ENCODE data around the gene NOTCH3.

The NOTCH3 gene

DNA sequence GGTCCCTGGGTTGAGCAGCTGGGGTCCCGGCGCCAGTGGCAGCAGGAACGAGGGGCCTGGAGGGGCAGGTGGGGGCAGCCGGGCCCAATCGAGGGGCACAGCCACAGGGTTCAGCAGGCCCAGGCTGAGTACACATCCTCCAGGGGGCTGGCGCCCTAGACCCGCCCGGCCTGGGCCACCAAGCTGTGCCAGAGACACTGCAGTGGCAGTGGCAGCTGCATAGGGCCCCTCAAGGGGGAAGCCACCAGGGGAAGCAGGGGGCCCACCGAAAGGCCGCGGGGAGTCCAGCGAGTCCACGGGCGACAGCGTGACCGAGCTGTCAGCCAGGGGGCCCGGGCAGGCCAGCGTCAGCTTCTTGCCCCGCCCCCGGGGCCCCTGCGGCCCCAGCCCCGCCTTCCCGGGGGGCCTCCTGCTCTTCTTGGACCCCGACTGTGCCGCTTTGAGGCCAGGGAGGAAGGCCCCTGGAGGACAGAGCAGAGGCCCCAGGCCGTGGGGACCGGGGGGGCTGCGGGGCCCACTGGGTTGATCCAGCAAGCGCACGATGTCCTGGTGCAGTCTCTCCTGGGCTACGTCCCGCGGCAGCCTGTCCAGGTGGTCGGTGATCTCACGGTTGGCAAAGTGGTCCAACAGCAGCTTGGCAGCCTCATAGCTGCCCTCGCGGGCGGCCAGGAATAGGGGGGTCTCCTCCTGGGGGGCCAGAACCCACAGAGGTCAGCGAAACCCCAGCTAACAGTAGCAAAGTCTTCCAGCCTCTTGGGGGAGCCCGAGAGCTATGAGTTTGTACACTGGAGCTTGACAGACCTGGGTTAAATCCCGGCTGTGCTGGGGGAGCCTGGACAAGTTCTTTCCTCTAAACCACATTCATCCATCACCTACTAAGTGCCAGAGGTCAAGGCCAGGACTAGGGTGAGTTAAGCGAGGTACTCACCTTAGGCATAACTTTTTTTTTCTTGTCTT is 39.5 kb downstream of the NOTCH3 start:
- no peak for DNase-seq (ENCODE audit: low read depth in 2 of 2)

DNA sequence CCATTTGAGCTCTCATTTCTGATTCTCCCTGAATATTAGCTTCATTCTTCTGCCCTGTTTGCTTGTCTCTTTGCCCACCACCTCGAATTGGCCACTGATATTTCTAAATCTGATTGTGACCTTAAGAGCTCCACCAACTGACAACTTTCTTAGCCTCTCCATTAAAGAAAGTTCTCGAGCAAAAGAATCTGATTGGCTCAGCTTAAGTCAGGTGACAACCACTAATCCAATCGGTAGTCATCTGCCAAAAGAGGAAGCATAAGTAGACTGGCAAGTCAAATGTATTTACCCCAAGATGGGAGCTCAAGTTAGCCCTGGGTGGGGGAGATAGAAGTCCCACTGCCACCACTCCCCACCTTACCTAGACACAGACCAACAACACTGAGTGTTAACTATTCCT is 41.5 kb downstream of the NOTCH3 start:
- no peak for DNase-seq (ENCODE audit: low read depth in 2 of 2)

DNA sequence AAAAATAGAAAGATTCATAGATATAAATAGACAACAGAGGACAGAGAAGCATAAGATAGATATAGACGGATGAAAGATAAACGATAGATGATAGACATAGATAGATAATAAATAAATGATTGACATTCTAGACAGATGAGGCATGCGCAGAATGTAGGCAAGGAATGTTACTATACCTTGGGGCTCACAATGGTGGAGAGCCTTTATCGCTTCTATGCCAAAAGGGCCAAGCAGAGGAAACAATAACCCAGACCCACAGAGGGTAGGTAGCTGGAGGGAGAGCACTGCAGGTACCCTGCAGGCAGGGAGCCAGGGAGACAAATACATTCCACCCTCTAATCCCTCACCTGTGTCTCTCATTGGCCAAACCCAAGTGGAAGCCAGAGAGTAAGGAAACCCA is 44.4 kb downstream of the NOTCH3 start:
- no peak for DNase-seq (ENCODE audit: low read depth in 2 of 2)

DNA sequence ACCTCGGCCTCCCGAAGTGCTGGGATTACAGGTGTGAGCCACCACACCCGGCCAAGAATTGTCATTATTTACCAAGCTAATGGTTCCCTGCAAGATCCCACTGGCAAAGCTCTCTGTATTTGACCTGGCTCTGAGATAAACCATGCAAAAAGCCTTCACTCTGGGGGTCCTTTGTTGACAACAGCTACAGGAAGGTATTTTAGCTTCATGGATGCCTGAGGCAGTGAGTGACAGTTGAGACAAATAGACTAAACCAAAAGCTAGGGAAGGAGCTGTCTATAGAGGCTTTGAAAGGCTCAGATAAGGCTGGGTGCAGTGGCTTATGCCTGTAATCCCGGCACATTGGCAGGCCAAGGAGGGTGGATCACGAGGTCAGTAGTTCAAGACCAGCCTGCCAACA is 45.5 kb downstream of the NOTCH3 start:
- DNase-seq (ENCODE audit: low read depth in 2 of 2) = no peak

DNA sequence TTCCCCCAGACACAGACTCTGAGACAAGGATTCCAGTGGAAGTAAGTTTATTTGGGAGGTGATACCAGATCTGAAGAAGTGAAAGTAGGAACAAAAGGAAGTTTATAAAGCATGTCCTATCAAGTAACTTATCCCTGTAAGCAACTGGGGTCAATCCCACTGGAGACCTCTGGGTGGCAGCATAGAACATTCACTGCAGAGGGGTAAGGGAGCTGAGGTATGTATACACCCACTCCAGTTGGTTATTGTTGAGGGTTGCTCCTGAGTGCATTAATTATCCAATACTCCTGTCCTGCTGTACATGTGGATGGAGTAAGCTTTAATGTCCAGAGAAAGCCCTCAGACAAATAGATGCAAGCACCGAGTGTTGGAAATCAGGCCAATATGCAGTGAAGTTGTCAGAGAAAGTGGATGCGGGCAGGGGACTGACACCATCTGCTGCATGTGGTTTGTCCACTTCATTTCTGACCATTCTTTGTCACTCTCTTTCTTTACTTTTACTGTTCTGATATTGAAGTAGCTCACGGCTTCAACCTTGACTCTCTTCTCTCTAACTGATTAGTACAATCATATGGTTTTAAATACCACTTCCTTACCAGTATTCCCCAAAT is 46.7 kb downstream of the NOTCH3 start:
- DNase-seq (ENCODE audit: low read depth in 2 of 2) = no peak

DNA sequence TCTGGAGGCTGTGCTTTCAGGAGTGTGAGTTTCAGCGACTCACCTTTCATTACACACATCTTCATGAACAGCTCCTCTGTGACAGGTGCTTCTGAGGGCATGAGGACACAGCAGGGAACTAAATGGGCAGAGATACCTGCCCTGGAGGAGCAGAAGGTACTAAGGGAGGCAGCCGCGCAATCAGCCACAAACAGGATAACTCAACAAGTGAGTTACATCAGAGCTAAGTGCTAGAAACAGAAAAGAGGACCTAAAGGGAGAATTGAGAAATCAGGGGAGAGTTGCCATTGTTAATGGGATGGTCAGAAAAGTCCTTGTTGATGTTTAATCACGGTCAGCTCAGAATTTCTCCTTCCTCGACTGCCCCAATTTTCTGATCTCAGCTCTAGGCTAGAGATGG is 51.1 kb downstream of the NOTCH3 start:
- no peak for DNase-seq (ENCODE audit: low read depth in 2 of 2)

DNA sequence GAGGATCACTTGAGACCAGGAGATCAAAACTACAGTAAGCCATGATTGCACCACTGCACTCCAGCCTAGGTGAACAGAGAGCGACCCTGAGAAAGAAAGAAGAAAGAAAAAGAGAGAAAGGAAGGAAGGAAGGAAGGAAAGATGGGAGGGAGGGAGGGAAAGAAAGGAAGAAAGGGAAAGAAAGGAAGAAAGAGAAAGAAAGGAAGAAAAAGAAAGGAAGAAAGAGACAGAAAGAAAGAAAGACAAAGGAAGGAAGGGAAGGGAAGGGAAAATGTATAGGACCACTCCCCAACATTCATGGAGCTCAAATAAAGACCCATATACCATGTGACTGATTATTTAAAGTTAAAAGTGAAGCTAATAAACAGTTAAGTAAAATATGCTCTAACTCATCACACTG is 53.7 kb downstream of the NOTCH3 start:
- no peak for DNase-seq (ENCODE audit: low read depth in 2 of 2)

DNA sequence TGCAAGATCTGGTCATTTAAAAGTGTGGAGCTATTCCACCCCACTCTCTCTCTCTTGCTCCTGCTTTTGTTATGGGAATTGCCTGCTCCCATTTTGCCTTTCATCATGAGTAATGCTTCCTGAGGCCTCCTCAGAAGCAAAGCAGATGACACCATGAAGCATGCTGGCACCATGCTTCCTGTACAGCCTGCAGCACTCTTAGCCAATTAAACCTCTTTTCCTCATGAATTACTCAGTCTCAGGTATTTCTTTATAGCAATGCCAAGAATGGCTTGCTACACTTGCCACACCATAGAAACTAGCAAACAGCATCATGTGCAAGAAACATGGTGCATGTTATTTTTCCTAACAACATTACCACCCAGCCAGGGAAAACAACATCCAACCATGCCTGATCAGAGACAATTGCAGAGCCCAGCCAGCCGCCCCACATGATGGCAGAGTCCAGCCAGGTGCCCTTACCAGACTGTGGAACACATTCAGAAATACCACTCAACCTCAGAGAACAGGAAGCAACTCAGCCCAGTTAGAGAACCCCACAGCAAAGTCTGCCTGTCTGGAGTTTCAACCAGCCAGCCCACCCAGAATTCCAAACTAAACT is 56.6 kb downstream of the NOTCH3 start:
- no peak for DNase-seq (ENCODE audit: low read depth in 2 of 2)

DNA sequence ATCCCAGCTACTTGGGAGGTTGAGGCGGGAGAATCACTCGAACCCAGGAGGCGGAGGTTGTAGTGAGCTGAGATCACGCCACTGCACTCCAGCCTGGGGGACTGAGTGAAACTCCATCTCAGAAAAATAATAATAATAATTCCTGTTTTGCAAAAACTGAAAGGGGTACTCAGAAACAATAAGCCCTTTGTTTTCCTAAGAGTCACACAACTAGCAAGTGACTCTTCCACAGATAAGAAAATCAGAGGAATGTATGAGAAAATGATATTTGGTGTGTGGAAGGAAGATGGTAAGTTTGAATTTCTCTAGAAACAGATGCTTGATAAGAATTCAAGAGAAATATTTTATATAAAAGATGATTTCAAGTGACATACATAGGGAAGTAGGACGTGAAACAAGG is 58.5 kb downstream of the NOTCH3 start:
- no peak for DNase-seq (ENCODE audit: low read depth in 2 of 2)

DNA sequence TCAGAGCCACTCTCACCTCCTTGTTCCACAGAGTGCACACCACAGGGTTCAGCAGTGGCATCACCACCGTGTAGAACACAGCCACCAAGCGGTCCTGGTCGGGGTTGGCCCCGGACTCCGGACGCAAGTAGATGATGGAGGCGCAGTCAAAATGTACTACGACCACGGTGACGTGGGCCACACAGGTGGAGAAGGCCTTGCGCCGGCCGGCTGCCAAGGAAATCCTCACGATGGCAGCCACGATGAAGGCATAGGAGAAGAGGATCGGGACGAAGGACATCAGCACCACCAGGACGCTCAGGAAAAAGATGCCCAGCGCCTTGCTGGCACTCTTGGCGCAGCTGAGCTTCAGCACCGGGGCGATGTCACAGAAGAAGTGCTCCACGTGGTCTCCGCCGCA is 59.7 kb downstream of the NOTCH3 start:
- no peak for DNase-seq (ENCODE audit: low read depth in 2 of 2)

DNA sequence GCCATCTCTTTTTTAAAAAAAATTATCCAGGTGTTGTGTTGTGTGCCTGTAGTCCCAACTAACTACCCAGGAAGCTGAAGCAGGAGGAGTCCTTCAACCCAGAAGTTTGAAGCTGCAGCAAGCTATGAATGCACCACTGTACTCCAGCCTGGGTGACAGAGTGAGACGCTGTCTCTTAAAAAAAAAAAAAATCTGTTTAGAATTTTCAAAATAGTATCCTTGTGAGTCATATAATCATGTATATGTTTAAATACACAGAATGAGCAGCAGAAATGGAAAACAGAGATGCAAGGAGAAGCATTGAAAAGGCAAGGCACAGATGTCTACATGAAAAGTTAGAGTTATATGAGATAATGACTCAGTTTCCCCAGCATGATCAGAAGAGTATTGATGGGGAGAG is 62.4 kb downstream of the NOTCH3 start:
- no peak for DNase-seq (ENCODE audit: low read depth in 2 of 2)

DNA sequence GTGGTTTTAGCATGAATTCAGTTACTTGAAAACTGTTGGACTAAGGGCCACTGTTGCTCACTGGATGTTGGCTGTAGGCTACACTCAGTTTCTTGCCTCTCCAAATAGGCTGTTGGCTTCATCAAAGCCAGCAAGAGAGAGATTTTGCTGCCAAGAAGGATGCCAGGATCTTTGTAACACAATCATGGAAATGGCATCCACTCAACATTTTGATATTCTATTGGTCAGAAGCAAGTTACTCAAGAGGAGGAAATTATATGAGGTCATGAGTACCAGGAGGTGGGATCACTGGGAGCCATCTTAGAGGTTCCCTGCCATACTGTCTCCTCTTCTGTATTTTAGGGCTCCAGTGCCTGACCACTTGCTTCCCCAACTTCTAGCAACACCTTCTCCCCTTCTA is 63.0 kb downstream of the NOTCH3 start:
- DNase-seq (ENCODE audit: low read depth in 2 of 2) = no peak

DNA sequence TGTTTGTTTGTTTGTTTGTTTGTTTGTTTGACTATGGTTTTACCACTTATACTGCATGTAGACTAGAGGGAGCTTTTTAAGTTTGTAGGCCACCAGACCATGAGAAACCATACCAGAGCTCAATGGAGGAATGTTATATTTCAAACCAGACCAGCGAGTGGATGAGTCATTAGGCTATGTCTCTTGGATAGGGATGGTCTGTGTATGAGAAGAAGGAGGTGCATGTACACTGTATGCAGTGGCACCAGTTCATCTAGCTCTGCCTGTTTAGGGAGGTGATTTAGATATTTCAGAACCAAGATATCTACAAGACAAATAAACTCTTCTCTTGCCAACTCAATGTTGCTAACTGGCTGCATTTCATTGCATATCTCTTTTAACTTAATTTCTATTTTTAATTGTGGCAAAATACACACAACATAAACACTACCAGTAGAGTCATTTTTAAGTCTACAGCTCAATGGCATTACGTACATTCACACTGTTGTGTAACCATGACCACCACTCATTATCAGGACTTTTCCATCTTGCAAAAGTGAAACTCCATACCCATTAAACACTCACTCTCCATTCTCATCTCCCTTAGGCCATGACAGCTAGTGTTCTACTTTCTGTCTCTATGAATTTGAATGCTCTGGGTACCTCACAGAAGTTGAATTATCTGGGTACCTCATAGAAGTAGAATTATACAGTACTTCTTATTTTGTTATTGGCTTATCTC is 64.4 kb downstream of the NOTCH3 start:
- no peak for DNase-seq (ENCODE audit: low read depth in 2 of 2)

DNA sequence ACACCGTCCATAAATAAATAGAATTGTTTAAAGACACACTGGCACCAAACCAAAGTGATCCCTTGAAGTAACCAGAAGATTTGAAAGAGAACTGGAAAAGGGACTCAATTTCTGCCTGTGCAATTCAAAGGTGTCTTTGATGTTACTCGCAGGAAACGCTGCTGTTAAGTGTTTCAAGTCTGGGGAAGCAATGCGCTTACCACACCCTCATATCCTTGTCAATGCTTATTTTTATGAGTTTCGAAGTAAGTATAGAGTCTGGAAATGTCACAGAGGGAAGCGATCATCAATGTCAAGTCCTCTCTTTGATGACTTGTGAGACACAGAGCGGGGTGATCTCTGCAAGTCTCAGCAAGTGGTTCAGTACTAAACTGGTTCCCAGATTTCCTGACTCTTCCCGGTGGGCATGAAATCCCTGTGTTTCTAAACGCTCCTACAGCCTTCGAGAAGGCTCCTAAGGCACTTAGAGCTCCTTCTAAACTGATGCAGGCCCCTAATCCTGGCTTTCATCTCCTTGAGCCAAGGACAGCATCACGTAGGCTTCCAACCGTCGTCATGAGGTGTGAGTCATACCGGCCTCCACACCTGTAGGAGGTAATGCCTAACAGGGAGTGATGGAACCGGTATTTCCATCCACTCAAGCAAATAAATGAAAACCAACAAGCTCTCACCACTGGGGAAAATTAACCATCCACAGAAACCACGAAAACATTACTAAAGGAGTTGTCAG is 70.8 kb downstream of the NOTCH3 start:
- DNase-seq (ENCODE audit: low read depth in 2 of 2) = no peak

DNA sequence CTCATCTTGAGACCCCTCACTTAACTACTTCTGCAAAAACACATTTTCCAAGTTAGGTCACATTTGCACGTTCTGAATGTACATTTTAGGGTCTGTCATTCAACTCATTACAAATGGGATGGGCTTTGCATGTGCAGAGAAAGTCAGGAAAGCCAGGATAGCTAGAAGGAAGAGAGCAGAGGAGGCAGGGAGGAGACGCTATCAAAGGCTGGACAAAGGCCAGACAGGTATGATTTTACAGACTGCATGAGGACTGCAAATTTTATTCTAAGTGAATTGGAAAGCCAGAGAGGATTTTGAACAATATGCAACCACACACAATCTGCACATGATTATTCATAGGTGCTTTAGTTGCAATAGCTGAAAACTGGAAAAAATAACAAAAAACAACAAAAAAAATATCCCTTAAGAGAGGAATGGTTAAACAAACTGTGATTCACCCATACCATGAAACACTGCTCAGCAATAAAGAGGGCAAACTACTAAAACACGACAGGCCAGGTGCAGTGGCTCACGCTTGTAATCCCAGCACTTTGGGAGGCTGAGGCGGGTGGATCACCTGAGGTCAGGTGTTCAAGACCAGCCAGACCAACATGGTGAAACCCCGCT is 72.5 kb downstream of the NOTCH3 start:
- no peak for DNase-seq (ENCODE audit: low read depth in 2 of 2)

DNA sequence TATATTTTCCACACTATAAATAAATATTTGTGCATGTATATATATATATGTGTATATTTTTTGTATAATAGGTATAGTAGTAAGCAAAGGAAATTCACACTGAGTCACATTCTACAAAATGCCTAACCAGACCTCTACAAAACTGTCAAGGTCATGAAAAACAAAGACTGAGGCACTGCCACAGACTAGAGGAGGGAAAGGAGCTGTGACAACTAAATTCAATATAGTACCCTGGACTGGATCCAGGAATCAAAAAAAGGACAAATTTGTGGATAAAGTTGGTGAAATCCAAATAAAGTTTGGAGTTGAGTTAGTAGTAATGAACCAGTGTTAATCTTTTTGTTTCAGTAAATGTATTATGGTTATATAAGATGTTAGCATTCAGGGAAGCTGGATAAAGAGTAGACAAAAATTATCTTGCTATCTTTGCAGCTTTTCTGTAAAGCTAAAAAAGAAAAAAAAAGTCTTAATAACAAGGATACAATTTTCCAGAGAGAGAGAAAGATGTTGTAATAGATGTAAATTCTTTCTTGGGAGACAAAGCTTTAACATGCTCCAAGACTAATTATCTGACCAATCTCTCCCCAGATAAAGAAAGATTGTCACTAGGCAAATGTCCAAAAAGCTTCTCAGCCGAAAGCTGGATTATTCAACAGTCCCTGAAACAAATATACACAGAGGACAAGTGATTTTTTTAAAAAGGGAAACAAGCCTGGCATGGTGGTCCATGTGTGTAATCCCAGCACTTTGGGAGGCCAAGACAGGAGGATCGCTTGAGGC is 74.5 kb downstream of the NOTCH3 start:
- no peak for DNase-seq (ENCODE audit: low read depth in 2 of 2)

DNA sequence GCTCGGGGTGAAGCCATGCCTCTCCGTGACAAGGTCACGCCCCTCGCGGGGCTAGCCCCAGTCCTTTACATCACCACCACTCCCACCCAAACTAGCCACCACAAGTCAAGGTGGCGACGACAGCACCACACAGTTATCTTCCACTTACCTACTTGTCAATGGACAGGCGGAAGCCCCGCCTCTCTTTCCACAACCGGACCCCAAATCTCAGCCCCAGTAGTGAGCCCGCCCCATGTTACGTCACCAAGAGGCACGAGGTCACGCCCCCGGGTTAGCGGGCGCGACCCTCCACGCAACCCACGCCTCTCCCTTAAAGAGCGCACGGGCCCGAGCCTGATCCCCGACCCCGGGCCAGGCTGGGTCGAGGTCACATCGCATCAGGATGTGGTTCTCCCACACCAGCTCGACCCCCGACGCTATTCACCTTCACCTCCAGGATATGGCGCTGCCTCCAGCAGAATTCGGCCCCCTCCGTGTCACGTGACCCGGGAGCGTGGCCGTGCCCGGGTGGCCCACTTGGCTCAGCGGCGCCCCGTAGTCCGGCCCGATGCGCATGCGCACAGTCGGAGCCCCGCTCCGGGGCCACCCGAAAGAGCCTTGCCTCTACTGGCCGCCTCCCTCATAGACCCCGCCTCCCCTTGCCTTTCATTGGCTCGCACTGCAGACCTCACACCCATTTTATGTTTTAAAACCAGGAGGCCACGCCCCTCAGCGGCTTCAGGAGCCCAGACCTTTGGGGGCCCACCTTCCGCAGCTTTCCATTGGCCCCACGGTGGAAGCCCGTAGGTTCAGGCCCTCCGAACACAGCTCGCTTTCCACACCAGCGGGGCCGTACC is 75.3 kb downstream of the NOTCH3 start:
- DNase-seq (ENCODE audit: low read depth in 2 of 2) = peak; percentile 92 to 95

DNA sequence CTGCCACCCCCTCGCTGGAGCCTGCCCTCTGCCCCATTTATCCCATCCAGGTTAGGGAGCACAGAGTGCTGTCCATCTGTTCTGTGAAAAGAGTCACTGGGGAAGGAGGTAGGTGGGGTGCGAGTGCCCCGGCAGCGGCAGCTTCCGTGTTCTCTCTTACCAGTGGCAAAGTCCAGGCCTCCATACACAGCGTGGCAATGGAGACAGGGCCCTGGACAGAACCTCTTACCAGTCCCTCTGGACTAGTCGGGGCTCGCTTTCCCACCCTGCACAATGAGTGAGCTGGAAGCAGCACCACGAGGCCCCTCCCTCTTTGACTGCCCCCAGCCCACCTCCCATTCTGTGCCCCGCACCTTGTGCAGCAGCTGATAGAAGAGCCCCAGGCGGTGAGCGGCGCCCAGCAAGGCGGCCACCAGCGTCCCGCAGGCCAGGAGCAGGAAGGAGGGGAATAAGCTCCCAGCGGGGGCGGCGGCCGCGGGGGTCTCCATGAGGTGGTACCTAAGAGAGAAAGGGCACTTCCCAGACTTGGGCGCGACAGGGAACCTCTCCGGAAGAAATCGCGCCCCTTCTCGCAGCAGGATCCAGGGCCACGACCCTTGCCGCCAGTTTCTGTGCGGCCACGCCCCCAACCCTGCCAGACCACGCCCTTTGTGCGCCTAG is 76.1 kb downstream of the NOTCH3 start:
- DNase-seq (ENCODE audit: low read depth in 2 of 2) = no peak

DNA sequence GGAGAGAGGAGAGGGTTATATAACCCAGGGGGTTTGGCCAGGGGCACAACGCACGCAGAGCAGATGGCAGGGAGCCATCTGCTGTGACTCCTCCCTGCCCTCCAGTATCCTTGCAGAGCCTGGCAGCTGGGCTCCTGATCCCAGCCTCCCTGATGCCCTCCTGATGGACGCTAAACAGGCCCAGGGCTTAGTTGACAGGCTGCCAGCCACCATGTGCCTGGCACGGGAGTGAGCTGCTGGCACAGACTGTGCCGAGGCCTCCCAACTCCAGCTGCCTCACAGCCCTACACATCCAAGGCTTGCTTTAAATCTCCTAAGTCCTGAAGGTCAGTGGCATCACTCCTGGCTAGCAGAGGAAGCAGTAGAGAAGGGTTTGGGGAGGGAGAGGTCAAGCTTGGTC is 76.9 kb downstream of the NOTCH3 start:
- DNase-seq (ENCODE audit: low read depth in 2 of 2) = no peak

Data from stimulated activated CD8-positive, alpha-beta memory T cell treated with anti-CD3 and anti-CD28 coated beads, Interleukin-7, amount 100 ng/mL, for 1 hour (primary cell).